Left lung (tissue), 10 donors: ENCODE data around the gene ARHGAP45. TPM values are rescaled to one million over a fixed set of nuclear protein-coding genes. Genes with fewer than 3 reads are reported as not detected.

ENCODE experiments used
- ATAC-seq: fragments of 200-7000 bp; cut with Tn5 transposase; one replicate; pipeline ENCODE4 v1.9.1; 2020; ENCODE audit warnings: moderate library complexity
- DNase-seq, 4 donors: peaks; one replicate each; pipeline ENCODE4 v3.0.0-alpha.2; 2013 to 2020
- H3K27ac ChIP-seq, 2 donors: fragments of 200-600 bp; sonication (generic) in 1 of 2; one replicate each; pipeline versions ENCODE4 v1.5.0 to v1.8.0; 2020 to 2021
- H3K27me3 ChIP-seq, 2 donors: fragments of 200-600 bp; sonication (generic) in 1 of 2; one replicate each; pipeline versions ENCODE4 v1.5.0 to v1.8.0; 2020 to 2021
- H3K36me3 ChIP-seq, 2 donors: fragments of 200-600 bp; sonication (generic) in 1 of 2; one replicate each; pipeline versions ENCODE4 v1.5.0 to v1.8.0; 2020 to 2021
- H3K4me1 ChIP-seq, 2 donors: fragments of 200-600 bp; one replicate each; pipeline ENCODE4 v1.8.0; 2021
- H3K4me3 ChIP-seq, 2 donors: fragments of 200-600 bp; sonication (generic) in 1 of 2; one replicate each; pipeline versions ENCODE4 v1.5.0 to v1.8.0; 2020 to 2021; ENCODE audit warnings: mild to moderate bottlenecking in 1 of 2
- H3K9me3 ChIP-seq, 2 donors: fragments of 200-600 bp; sonication (generic) in 1 of 2; one replicate each; pipeline versions ENCODE4 v1.5.0 to v1.8.0; 2020 to 2021
- intact Hi-C, 2 donors: fragments of 100-400 bp; cut with DNase I; formaldehyde crosslinking; loops; one replicate each; pipeline versions ENCODE4 v1.11.2 to v1.14.2; 2022
- polyA plus RNA-seq, 6 donors: library from polyadenylated mRNA; unstranded; fragments of 120-200 nt; gene quantifications; one replicate each; pipeline ENCODE4 v1.2.1, GENCODE V29; 2013; ENCODE audit not compliant: insufficient read length in 6 of 6
- total RNA-seq, 2 donors: library from RNA; stranded (reverse); fragmentation: NEBNext Ultra II Directional; extraction: Animal tissue kit (Norgen Biotek cat#: 25700); gene quantifications; one replicate each; pipeline ENCODE4 v1.2.1, GENCODE V29; 2021
- TF ChIP-seq, protein P1 (sequence below), 2 donors: fragments of 200-600 bp; sonication (generic) in 1 of 2; IDR thresholded peaks; one replicate each; pipeline versions ENCODE4 v1.5.0 to v1.8.0; 2021; ENCODE audit warnings: antibody characterized with exemption in 2 of 2
- donor health status: DM: no; HTN: yes; CAD: no.
- donor health status: DM: no; HTN: no; CAD: no.

The ARHGAP45 gene
- total and polyA plus RNA-seq, 8 donors: 8.5 to 83.8 (median 12.0) TPM

DNA sequence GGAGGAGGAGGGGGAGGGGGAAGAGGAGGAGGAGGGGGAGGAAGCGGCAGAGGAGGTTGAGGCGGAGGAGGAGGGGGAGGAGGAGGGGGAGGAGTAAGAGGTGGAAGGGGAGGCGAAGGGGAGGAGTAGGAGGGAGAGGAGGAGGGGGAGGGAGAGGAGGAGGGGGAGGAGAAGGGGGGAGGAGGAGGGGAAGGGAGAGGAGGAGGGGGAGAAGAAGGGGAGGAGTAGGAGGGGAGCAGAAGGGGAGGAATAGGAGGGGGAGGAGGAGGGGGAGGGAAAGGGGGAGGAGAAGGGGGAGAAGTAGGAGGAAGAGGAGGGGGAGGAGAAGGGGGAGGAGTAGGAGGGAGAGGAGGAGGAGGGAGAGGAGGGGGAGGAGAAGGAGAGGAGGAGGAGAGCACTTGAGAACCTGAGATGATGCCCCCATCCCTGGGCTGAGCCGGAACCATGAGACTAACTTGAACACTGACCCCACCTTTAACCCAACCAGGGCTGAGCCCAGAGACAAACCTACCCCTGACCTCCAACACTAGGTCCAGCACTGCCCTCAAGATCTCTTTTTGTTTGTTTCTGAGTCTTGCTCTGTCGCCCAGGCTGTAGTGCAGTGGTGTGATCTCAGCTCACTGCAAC, 14.5 kb upstream of the ARHGAP45 start:
- H3K27ac ChIP-seq: no peak overlapping the region
- H3K4me1 ChIP-seq: no peaks in the 10 kb centered on the region
- peaks cover 0 to 13% of the 10 kb centered on the region in 2 donors for H3K9me3 ChIP-seq
- intact Hi-C loops: no loop called here
- ATAC-seq (no peak), DNase-seq (no peak)
- no peak overlapping the region for H3K4me3 ChIP-seq
- no peaks in the 10 kb centered on the region for H3K27me3 ChIP-seq
- TF ChIP-seq, protein P1, sequence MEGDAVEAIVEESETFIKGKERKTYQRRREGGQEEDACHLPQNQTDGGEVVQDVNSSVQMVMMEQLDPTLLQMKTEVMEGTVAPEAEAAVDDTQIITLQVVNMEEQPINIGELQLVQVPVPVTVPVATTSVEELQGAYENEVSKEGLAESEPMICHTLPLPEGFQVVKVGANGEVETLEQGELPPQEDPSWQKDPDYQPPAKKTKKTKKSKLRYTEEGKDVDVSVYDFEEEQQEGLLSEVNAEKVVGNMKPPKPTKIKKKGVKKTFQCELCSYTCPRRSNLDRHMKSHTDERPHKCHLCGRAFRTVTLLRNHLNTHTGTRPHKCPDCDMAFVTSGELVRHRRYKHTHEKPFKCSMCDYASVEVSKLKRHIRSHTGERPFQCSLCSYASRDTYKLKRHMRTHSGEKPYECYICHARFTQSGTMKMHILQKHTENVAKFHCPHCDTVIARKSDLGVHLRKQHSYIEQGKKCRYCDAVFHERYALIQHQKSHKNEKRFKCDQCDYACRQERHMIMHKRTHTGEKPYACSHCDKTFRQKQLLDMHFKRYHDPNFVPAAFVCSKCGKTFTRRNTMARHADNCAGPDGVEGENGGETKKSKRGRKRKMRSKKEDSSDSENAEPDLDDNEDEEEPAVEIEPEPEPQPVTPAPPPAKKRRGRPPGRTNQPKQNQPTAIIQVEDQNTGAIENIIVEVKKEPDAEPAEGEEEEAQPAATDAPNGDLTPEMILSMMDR (IDR thresholded peaks at IDR 0.05): no peak
- peaks cover 0 to 40% of the 10 kb centered on the region in 2 donors for H3K36me3 ChIP-seq

DNA sequence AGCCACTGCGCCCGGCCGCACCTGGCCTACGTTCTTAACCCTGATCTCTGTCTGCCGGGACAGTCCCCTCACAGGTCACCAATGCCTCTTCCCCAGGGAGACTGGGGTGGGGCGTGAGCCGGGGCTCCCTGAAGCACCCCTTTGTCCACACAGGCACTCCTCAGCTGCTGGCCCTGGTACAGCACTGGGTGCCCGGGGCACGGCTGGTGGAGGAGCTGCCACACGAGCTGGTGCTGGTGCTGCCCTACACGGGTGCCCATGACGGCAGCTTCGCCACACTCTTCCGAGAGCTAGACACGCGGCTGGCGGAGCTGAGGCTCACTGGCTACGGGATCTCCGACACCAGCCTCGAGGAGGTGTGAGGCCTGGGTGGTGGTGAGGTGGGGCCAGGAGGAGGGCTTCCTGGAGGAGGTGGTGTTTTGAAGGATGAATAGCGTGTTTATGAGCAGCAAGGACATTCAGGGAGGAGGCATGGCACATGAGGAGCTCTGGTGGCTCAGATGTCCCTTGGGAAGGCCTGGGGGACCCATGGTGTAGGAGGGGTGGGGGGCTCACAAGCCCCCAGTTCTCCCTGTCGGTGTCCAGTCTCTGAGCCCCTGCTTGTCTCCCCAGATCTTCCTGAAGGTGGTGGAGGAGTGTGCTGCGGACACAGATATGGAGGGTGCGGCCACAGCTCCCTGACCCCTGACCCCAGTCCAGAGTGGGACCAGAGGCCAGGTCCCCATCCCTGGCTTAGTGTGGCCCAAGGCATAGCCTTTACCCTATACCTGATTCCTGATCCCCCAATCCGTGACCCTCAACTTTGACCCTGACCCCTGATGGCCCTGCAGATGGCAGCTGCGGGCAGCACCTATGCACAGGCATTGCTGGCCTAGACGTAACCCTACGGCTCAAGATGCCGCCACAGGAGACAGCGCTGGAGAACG, 13.5 kb upstream of the ARHGAP45 start:
- TF ChIP-seq, protein P1 (IDR thresholded peaks at IDR 0.05): no peak
- no peaks in the 10 kb centered on the region for H3K27me3 ChIP-seq
- peaks cover 0 to 23% of the 10 kb centered on the region in 2 donors for H3K9me3 ChIP-seq
- H3K36me3 ChIP-seq: peaks cover 0 to 50% of the 10 kb centered on the region in 2 donors
- ATAC-seq (no peak), DNase-seq (peak in 1 of 4 donors; percentile 58)
- no peak overlapping the region for H3K27ac ChIP-seq
- no peaks in the 10 kb centered on the region for H3K4me1 ChIP-seq
- intact Hi-C loops: no loop called here
- no peak overlapping the region for H3K4me3 ChIP-seq

DNA sequence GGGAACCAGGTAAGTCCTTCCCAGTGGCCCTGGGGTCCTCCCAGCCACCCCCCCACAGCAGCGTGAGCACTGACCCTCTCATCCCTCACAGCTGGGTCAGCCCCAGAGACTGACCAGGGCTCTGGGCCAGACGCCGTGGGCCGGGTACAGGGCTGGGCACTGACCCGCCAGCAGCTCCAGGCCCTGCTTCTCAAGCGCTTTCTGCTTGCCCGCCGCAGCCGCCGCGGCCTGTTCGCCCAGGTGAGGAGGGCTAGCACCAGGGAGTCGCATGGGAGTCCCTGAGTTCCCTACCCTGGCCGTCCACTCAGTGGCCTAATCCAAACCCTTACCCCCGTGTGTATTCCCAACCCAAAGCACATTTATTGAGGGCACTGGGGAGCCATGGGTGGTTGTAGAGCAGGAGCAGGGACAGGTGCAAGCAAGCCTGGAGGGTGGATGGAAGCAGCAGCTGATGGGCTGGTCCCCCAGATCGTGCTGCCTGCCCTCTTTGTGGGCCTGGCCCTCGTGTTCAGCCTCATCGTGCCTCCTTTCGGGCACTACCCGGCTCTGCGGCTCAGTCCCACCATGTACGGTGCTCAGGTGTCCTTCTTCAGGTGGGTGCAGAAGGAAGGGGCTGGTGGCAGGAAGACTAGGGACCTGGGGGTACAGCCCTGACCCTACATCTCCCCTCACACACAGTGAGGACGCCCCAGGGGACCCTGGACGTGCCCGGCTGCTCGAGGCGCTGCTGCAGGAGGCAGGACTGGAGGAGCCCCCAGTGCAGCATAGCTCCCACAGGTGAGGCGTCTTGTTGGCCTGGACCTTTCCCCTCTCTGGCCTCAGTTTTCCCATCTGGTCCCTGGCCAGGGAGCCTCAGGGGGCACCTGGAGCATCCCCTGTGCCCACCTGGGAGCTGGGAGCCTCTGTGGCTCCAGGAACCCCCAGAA, 12.6 kb upstream of the ARHGAP45 start:
- no peaks in the 10 kb centered on the region for H3K4me1 ChIP-seq
- H3K27me3 ChIP-seq: no peaks in the 10 kb centered on the region
- intact Hi-C loops: no loop called here
- peaks cover 0 to 31% of the 10 kb centered on the region in 2 donors for H3K9me3 ChIP-seq
- H3K4me3 ChIP-seq: no peak overlapping the region
- H3K36me3 ChIP-seq: peaks cover 0 to 56% of the 10 kb centered on the region in 2 donors
- H3K27ac ChIP-seq: no peak overlapping the region
- ATAC-seq: no peak
- DNase-seq: peak in 1 of 4 donors; percentile 61
- TF ChIP-seq, protein P1 (IDR thresholded peaks at IDR 0.05): no peak

DNA sequence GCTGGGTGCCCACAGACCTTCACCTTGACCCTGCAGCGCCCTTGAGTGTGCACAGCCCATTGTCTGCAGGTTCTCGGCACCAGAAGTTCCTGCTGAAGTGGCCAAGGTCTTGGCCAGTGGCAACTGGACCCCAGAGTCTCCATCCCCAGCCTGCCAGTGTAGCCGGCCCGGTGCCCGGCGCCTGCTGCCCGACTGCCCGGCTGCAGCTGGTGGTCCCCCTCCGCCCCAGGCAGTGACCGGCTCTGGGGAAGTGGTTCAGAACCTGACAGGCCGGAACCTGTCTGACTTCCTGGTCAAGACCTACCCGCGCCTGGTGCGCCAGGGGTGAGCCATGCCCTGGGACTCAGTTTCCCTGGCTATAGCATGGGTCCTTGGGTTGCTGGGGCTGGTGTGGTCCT, 11.9 kb upstream of the ARHGAP45 start:
- Histone ChIP-seq H3K4me1 (no peaks in the 10 kb centered on the region), H3K36me3 (peaks cover 0 to 61% of the 10 kb centered on the region in 2 donors), H3K27me3 (no peaks in the 10 kb centered on the region), H3K4me3 (no peak overlapping the region), H3K27ac (no peak overlapping the region), H3K9me3 (peaks cover 0 to 31% of the 10 kb centered on the region in 2 donors)
- ATAC-seq (no peak), DNase-seq (peak in 1 of 4 donors; percentile 61)
- intact Hi-C loops: no loop called here
- TF ChIP-seq, protein P1 (IDR thresholded peaks at IDR 0.05): no peak
